ENCODE measurements around the gene HSD3B2. TPM values are rescaled to one million over a fixed set of nuclear protein-coding genes. Genes with fewer than 3 reads are reported as not detected.

HSD3B2 gene
- total and polyA plus RNA-seq, 2 of the 13 experiments (the other 11 are each of a cell fraction or from before 2014, with no cell fraction given) = 0.20 TPM; not detected in 1

DNA sequence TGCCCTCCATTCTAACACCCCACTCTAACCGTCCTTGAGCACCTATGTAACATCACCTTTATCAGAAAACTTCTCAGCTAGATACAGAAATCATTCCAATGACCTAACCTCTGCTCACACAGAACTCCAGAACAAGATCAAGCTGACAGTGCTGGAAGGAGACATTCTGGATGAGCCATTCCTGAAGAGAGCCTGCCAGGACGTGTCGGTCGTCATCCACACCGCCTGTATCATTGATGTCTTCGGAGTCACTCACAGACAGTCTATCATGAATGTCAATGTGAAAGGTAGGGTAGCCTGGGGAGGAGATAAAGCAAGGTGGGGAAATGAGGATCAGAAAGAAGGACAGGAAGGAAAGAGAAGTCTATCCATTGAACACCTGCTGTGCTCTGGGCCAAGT, 27.8 kb downstream of the HSD3B2 start:
- FAIRE-seq (no peak), ATAC-seq (no peak), DNase-seq (ENCODE audit: low spot score) (no peak)
- Histone ChIP-seq H3K9ac (ENCODE audit: insufficient read depth, low read depth, low read length) (no peak overlapping the region), H3K27ac (ENCODE audit: extremely low read length, insufficient read depth, low read length) (no peak overlapping the region), H4K20me1 (ENCODE audit: insufficient read depth, low read length) (no peaks in the 10 kb centered on the region), H2AFZ (ENCODE audit: low read length) (no peak overlapping the region), H3K79me2 (ENCODE audit: insufficient read depth, low read length) (no peaks in the 10 kb centered on the region), H3K4me2 (ENCODE audit: low read depth, low read length) (no peak overlapping the region), H3K4me1 (ENCODE audit: insufficient read depth, low read length) (no peaks in the 10 kb centered on the region), H3K36me3 (replicated peaks in 1 of 2; ENCODE audit: control insufficient read depth in 1 of 2, insufficient read depth in 2 of 2, low read length in 2 of 2) (no peaks in the 10 kb centered on the region), H3K27me3 (ENCODE audit: control insufficient read depth in 1 of 2, insufficient read depth in 2 of 2, low read length in 2 of 2) (0 out of 5 replicates have a peak, but pooled peaks cover 0 to 7% of the 10 kb centered on the region in 2 experiments), H3K9me3 (ENCODE audit: low read length) (no peaks in the 10 kb centered on the region), H3K4me3 (replicated peaks in 1 of 3; ENCODE audit: insufficient read depth in 1 of 3, low read depth in 2 of 3, low read length in 3 of 3) (no peak overlapping the region)
- BruUV-seq (replicated peaks) = no TSS peak
- ChIA-PET CTCF (ENCODE audit: low intra/inter-chr PET ratio, low total read pairs) (no interaction called here), POLR2A (no interaction called here)
- 29% methylated on average over 6 of the region's 6 CpGs for WGBS (ENCODE audit: low lambda C conversion rate)
- intact Hi-C loops (cut with micrococcal nuclease; ENCODE audit: unreplicated experiment) (no loop called here), in situ Hi-C loops (cut with HindIII; ENCODE audit: extremely low pct_ligation_motif_present, low pct_unique_long_range_greater_than_20kb) (no loop called here)
- TF ChIP-seq FUBP1 (CRISPR knock-in tag; IDR thresholded peaks at IDR 0.05; ENCODE audit: borderline replicate concordance) (no peak), GABPB1 (CRISPR knock-in tag; IDR thresholded peaks at IDR 0.05) (no peak), ZNF772 (CRISPR knock-in tag; IDR thresholded peaks at IDR 0.05) (no peak), ZFP37 (CRISPR knock-in tag; IDR thresholded peaks at IDR 0.05; ENCODE audit: borderline replicate concordance) (no peak), NR1H2 (CRISPR knock-in tag; IDR thresholded peaks at IDR 0.05; ENCODE audit: borderline replicate concordance, low read depth) (no peak), ZNF3 (CRISPR knock-in tag; IDR thresholded peaks at IDR 0.05) (no peak)
- TF ChIP-seq, protein P1, sequence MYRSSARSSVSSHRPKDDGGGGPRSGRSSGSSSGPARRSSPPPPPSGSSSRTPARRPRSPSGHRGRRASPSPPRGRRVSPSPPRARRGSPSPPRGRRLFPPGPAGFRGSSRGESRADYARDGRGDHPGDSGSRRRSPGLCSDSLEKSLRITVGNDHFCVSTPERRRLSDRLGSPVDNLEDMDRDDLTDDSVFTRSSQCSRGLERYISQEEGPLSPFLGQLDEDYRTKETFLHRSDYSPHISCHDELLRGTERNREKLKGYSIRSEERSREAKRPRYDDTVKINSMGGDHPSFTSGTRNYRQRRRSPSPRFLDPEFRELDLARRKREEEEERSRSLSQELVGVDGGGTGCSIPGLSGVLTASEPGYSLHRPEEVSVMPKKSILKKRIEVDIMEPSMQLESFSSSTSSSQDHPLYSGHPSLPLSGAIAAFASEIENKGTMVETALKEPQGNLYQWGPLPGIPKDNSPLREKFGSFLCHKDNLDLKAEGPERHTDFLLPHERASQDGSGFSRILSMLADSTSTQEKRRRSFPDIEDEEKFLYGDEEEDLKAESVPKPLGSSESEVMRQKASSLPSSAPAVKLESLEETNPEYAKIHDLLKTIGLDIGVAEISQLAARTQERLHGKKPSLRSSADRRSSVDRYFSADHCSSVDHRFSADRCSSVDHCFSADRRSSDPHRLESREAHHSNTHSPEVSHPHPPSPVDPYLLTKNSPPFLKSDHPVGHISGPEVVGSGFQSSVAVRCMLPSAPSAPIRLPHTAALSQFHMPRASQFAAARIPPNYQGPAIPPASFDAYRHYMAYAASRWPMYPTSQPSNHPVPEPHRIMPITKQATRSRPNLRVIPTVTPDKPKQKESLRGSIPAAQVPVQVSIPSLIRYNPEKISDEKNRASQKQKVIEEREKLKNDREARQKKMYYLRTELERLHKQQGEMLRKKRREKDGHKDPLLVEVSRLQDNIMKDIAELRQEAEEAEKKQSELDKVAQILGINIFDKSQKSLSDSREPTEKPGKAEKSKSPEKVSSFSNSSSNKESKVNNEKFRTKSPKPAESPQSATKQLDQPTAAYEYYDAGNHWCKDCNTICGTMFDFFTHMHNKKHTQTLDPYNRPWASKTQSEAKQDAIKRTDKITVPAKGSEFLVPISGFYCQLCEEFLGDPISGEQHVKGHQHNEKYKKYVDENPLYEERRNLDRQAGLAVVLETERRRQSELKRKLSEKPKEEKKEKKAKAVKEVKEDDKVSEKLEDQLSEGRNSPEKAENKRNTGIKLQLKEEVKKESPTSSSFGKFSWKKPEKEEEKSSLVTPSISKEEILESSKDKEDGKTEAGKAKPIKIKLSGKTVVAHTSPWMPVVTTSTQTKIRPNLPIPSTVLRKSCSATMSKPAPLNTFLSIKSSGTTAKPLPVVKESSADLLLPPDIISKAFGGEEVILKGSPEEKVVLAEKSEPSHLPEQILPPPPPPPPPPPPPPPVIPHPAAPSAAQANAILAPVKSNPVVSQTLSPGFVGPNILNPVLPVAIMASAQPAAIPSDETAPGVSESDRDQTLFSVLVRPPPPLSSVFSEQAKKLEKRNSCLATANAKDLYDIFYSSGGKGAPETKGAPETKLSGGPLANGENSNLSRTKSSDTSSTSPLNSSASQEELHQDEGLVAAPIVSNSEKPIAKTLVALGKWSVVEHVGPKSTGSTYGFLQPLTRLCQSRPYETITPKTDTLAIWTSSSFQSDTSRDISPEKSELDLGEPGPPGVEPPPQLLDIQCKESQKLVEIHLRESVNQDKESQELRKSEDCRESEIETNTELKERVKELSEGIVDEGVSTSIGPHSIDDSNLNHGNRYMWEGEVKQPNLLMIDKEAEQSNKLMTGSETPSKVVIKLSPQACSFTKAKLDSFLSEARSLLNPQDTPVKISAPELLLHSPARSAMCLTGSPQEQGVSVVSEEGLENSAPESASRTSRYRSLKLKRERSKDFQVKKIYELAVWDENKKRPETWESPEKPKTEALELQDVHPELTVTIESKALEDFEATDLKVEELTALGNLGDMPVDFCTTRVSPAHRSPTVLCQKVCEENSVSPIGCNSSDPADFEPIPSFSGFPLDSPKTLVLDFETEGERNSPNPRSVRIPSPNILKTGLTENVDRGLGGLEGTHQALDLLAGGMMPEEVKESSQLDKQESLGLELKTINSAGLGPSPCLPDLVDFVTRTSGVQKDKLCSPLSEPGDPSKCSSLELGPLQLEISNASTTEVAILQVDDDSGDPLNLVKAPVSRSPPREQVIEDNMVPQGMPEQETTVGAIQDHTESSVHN (CRISPR knock-in tag; IDR thresholded peaks at IDR 0.05) = no peak
- TF ChIP-seq, protein P2, sequence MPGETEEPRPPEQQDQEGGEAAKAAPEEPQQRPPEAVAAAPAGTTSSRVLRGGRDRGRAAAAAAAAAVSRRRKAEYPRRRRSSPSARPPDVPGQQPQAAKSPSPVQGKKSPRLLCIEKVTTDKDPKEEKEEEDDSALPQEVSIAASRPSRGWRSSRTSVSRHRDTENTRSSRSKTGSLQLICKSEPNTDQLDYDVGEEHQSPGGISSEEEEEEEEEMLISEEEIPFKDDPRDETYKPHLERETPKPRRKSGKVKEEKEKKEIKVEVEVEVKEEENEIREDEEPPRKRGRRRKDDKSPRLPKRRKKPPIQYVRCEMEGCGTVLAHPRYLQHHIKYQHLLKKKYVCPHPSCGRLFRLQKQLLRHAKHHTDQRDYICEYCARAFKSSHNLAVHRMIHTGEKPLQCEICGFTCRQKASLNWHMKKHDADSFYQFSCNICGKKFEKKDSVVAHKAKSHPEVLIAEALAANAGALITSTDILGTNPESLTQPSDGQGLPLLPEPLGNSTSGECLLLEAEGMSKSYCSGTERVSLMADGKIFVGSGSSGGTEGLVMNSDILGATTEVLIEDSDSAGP (CRISPR knock-in tag; IDR thresholded peaks at IDR 0.05; ENCODE audit: borderline replicate concordance) = no peak
- TF ChIP-seq, protein P3, sequence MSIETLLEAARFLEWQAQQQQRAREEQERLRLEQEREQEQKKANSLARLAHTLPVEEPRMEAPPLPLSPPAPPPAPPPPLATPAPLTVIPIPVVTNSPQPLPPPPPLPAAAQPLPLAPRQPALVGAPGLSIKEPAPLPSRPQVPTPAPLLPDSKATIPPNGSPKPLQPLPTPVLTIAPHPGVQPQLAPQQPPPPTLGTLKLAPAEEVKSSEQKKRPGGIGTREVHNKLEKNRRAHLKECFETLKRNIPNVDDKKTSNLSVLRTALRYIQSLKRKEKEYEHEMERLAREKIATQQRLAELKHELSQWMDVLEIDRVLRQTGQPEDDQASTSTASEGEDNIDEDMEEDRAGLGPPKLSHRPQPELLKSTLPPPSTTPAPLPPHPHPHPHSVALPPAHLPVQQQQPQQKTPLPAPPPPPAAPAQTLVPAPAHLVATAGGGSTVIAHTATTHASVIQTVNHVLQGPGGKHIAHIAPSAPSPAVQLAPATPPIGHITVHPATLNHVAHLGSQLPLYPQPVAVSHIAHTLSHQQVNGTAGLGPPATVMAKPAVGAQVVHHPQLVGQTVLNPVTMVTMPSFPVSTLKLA (IDR thresholded peaks at IDR 0.05) = no peak

Data from HepG2 (cell line).